Astrocyte (in vitro differentiated cells and primary cell): ENCODE data around the gene TEX29. TPM values are rescaled to one million over a fixed set of nuclear protein-coding genes. Genes with fewer than 3 reads are reported as not detected.

Source experiments
- DNase-seq: peaks from one replicate; pipeline ENCODE4 v3.0.0-alpha.2; 2010; ENCODE audit warnings: low read depth
- FAIRE-seq: peaks from 2 replicates; lab custom pipeline; 2011; peaks lifted over from hg19 to GRCh38; lab: Jason Lieb, UNC
- H2AFZ ChIP-seq: 2 replicates; pipeline ENCODE4 v1.6.0; 2012; ENCODE audit warnings: low read depth, low read length, inconsistent platforms
- H3K27ac ChIP-seq: 2 replicates; pipeline ENCODE4 v1.5.1; 2011; ENCODE audit warnings: low read depth, low read length, inconsistent platforms
- H3K27me3 ChIP-seq: 2 replicates; pipeline ENCODE4 v1.6.0; 2011; ENCODE audit warnings: low read length, inconsistent platforms; ENCODE audit not compliant: insufficient read depth
- H3K36me3 ChIP-seq: 2 replicates; pipeline ENCODE4 v1.5.1; 2011; ENCODE audit warnings: low read length, inconsistent platforms; ENCODE audit not compliant: insufficient read depth
- H3K4me1 ChIP-seq: 2 replicates; pipeline ENCODE4 v1.5.1; 2011; ENCODE audit warnings: low read length, inconsistent platforms; ENCODE audit not compliant: insufficient read depth
- H3K4me2 ChIP-seq: 2 replicates; pipeline ENCODE4 v1.6.0; 2012; ENCODE audit warnings: low read length, inconsistent platforms
- H3K4me3 ChIP-seq: 2 replicates; pipeline ENCODE4 v1.5.1; 2011; ENCODE audit warnings: low read depth, mild to moderate bottlenecking, low read length, inconsistent platforms; ENCODE audit not compliant: insufficient read depth
- H3K79me2 ChIP-seq: 2 replicates; pipeline ENCODE4 v1.6.0; 2012; ENCODE audit warnings: mild to moderate bottlenecking, low read length, inconsistent platforms; ENCODE audit not compliant: insufficient read depth
- H3K9ac ChIP-seq: 2 replicates; pipeline ENCODE4 v1.6.0; 2012; ENCODE audit warnings: mild to moderate bottlenecking, low read length, inconsistent platforms
- H3K9me3 ChIP-seq: 2 replicates; pipeline ENCODE4 v1.5.1; 2012; ENCODE audit warnings: low read depth, mild to moderate bottlenecking, low read length, inconsistent platforms; ENCODE audit not compliant: insufficient read depth
- H4K20me1 ChIP-seq: 2 replicates; pipeline ENCODE4 v1.6.0; 2012; ENCODE audit warnings: low read length, inconsistent platforms; ENCODE audit not compliant: insufficient read depth
- H3K27ac Mint-ChIP-seq: one replicate; pipeline ENCODE4 v1.8.0; 2021; ENCODE audit warnings: mild to moderate bottlenecking, mixed read lengths; ENCODE audit not compliant: unreplicated experiment
- H3K27me3 Mint-ChIP-seq: one replicate; pipeline ENCODE4 v1.8.0; 2021; ENCODE audit warnings: low read depth, mixed read lengths; ENCODE audit not compliant: unreplicated experiment
- H3K36me3 Mint-ChIP-seq: one replicate; pipeline ENCODE4 v1.8.0; 2021; ENCODE audit warnings: low read depth, mixed read lengths; ENCODE audit not compliant: unreplicated experiment
- H3K4me1 Mint-ChIP-seq: one replicate; pipeline ENCODE4 v1.8.0; 2021; ENCODE audit warnings: low read depth, mixed read lengths; ENCODE audit not compliant: unreplicated experiment
- H3K4me3 Mint-ChIP-seq: one replicate; pipeline ENCODE4 v1.8.0; 2021; ENCODE audit warnings: mild to moderate bottlenecking, moderate library complexity, mixed read lengths; ENCODE audit not compliant: unreplicated experiment
- H3K9me3 Mint-ChIP-seq: one replicate; pipeline ENCODE4 v1.8.0; 2021; ENCODE audit warnings: mild to moderate bottlenecking, mixed read lengths; ENCODE audit not compliant: unreplicated experiment
- CTCF ChIP-seq: IDR thresholded peaks from 2 replicates; pipeline ENCODE4 v1.5.1; 2011; ENCODE audit warnings: low read depth, mild to moderate bottlenecking, inconsistent platforms, low read length, moderate library complexity; ENCODE audit not compliant: insufficient read depth
- EZH2 ChIP-seq: IDR thresholded peaks from 2 replicates; pipeline ENCODE4 v1.6.1; 2012; ENCODE audit warnings: mild to moderate bottlenecking, low read length, inconsistent platforms; ENCODE audit not compliant: insufficient read depth
- total RNA-seq: library from RNA; stranded (reverse); gene quantifications from 2 replicates; pipeline ENCODE4 v1.2.1, GENCODE V29; 2021

TEX29 gene
- total RNA-seq, 1 donor from 2014 or later: 0.43 TPM

- no peak overlapping the region for H3K27ac Mint-ChIP-seq
Measured at GRCh38 chr13:111365149-111366005, 44.9 kb downstream of the TEX29 start.

GRCh38 chr13:111367340-111367739 is 46.9 kb downstream of the TEX29 start:
- Mint-ChIP-seq H3K27me3 (peaks cover 34% of the 10 kb centered on the region), H3K9me3 (peaks cover 2% of the 10 kb centered on the region), H3K4me1 (no peaks in the 10 kb centered on the region), H3K27ac (no peak overlapping the region), H3K36me3 (no peaks in the 10 kb centered on the region), H3K4me3 (no peak overlapping the region)
- Histone ChIP-seq H3K27ac (no peak overlapping the region), H3K9ac (no peak overlapping the region), H2AFZ (no peak overlapping the region), H3K36me3 (no peaks in the 10 kb centered on the region), H3K4me1 (no peaks in the 10 kb centered on the region), H3K79me2 (no peaks in the 10 kb centered on the region), H4K20me1 (no peaks in the 10 kb centered on the region), H3K4me2 (no peak overlapping the region), H3K27me3 (no peaks in the 10 kb centered on the region), H3K9me3 (peaks cover 4% of the 10 kb centered on the region), H3K4me3 (no peak overlapping the region)
- DNase-seq (no peak), FAIRE-seq (no peak)
- no peak for TF ChIP-seq CTCF
- no peak for TF ChIP-seq EZH2

More at GRCh38 chr13:111365149-111366005, 44.9 kb downstream of the TEX29 start:
- Mint-ChIP-seq H3K4me1 (no peaks in the 10 kb centered on the region), H3K4me3 (no peak overlapping the region), H3K9me3 (peaks cover 2% of the 10 kb centered on the region), H3K27me3 (peaks cover 37% of the 10 kb centered on the region), H3K36me3 (no peaks in the 10 kb centered on the region)
- Histone ChIP-seq H3K4me3 (no peak overlapping the region), H3K4me1 (no peaks in the 10 kb centered on the region), H3K27ac (no peak overlapping the region), H4K20me1 (no peaks in the 10 kb centered on the region), H3K9ac (no peak overlapping the region), H3K9me3 (peaks cover 4% of the 10 kb centered on the region), H3K79me2 (no peaks in the 10 kb centered on the region), H3K36me3 (no peaks in the 10 kb centered on the region), H3K27me3 (no peaks in the 10 kb centered on the region), H3K4me2 (no peak overlapping the region), H2AFZ (no peak overlapping the region)
- DNase-seq (no peak), FAIRE-seq (no peak)
- no peak for TF ChIP-seq EZH2
- no peak for TF ChIP-seq CTCF

- H3K9me3 Mint-ChIP-seq: peaks cover 2% of the 10 kb centered on the region
- Histone ChIP-seq H4K20me1 (no peaks in the 10 kb centered on the region), H3K27ac (no peak overlapping the region), H2AFZ (no peak overlapping the region), H3K4me1 (no peaks in the 10 kb centered on the region), H3K36me3 (no peaks in the 10 kb centered on the region), H3K27me3 (no peaks in the 10 kb centered on the region), H3K4me2 (no peak overlapping the region), H3K79me2 (no peaks in the 10 kb centered on the region), H3K9me3 (peaks cover 6% of the 10 kb centered on the region), H3K4me3 (no peak overlapping the region), H3K9ac (no peak overlapping the region)
- FAIRE-seq: no peak
- H3K27ac Mint-ChIP-seq: no peak overlapping the region
- TF ChIP-seq EZH2 (no peak), CTCF (no peak)
- H3K4me3 Mint-ChIP-seq: no peak overlapping the region
- H3K36me3 Mint-ChIP-seq: no peaks in the 10 kb centered on the region
- no peak for DNase-seq
- H3K4me1 Mint-ChIP-seq: no peaks in the 10 kb centered on the region
- peaks cover 30% of the 10 kb centered on the region for H3K27me3 Mint-ChIP-seq
Measured at GRCh38 chr13:111368091-111368490, 47.6 kb downstream of the TEX29 start.
